Thymus (tissue), 2 donors: ENCODE measurements around the gene LASP1. TPM values are rescaled to one million over a fixed set of nuclear protein-coding genes. Genes with fewer than 3 reads are reported as not detected.

Source experiments
- polyA plus RNA-seq: library from polyadenylated mRNA; stranded (reverse); fragments of 200-250 nt; gene quantifications from one replicate; pipeline ENCODE4 v1.2.3, GENCODE V29; 2013
- total RNA-seq: library from RNA; stranded (reverse); fragments of 120-200 nt; gene quantifications from one replicate; pipeline ENCODE4 v1.2.4, GENCODE V29; 2013
- donor health status: healthy.

The LASP1 gene
- total and polyA plus RNA-seq, 2 donors: 37.0 to 72.5 TPM

Other genes with a start within 250 kb of the LASP1 start
- gene EPOP, start 195.1 kb upstream of the LASP1 start, total RNA-seq: 2.6 TPM
- gene EPOP, start 195.1 kb upstream of the LASP1 start, polyA plus RNA-seq: 4.3 TPM
- 37.3 TPM for gene MLLT6, start 164.8 kb upstream of the LASP1 start, total RNA-seq
- 124 TPM for gene MLLT6, start 164.8 kb upstream of the LASP1 start, polyA plus RNA-seq
- 10.3 TPM for gene CISD3, start 139.7 kb upstream of the LASP1 start, total RNA-seq
- 22.5 TPM for gene CISD3, start 139.7 kb upstream of the LASP1 start, polyA plus RNA-seq
- gene PCGF2, start 121.7 kb upstream of the LASP1 start, total RNA-seq: 1.4 TPM
- 12.6 TPM for gene PCGF2, start 121.7 kb upstream of the LASP1 start, polyA plus RNA-seq
- 432 TPM for gene PSMB3, start 117.3 kb upstream of the LASP1 start, total RNA-seq
- gene PSMB3, start 117.3 kb upstream of the LASP1 start, polyA plus RNA-seq: 206 TPM
- gene PIP4K2B, start 70.5 kb upstream of the LASP1 start, total RNA-seq: 15.9 TPM
- 17.8 TPM for gene PIP4K2B, start 70.5 kb upstream of the LASP1 start, polyA plus RNA-seq
- gene CWC25, start 44.7 kb upstream of the LASP1 start, total RNA-seq: 18.7 TPM
- gene CWC25, start 44.7 kb upstream of the LASP1 start, polyA plus RNA-seq: 36.2 TPM
- gene RPL23, start 16.3 kb upstream of the LASP1 start, total RNA-seq: 3,220 TPM
- 4,550 TPM for gene RPL23, start 16.3 kb upstream of the LASP1 start, polyA plus RNA-seq
- not detected for gene FBXO47, start 97.3 kb downstream of the LASP1 start, total RNA-seq
- gene FBXO47, start 97.3 kb downstream of the LASP1 start, polyA plus RNA-seq: not detected